OCI-LY7 (cell line): ENCODE data around the gene GADD45GIP1. TPM values are rescaled to one million over a fixed set of nuclear protein-coding genes. Genes with fewer than 3 reads are reported as not detected.
A peak's percentile ranks its signal among the peaks of the same experiment; 100 is the strongest.

Experiments
- BruUV-seq: library from RNA; stranded (reverse); fragments of 400-500 nt; replicated peaks from 2 replicates; lab custom pipeline; 2021; lab: Mats Ljungman, UMichigan
- CTCF ChIA-PET: fragments of 300-600 bp; sonication (Branson Sonifier 250); formaldehyde crosslinking; loops from one replicate; lab custom pipeline; 2022; ENCODE audit warnings: antibody characterized with exemption; ENCODE audit not compliant: unreplicated experiment; lab: Charles Lee
- POLR2A ChIA-PET: fragments of 300-600 bp; sonication (Branson Sonifier 250); formaldehyde crosslinking; loops from one replicate; lab custom pipeline; 2022; ENCODE audit warnings: antibody characterized with exemption; lab: Charles Lee
- DNase-seq: peaks from one replicate; pipeline ENCODE4 v3.0.0-alpha.2; 2015; ENCODE audit warnings: low spot score
- H2AFZ ChIP-seq: fragments of 200-600 bp; sonication (generic), shearing (Covaris generic); 2 replicates; pipeline ENCODE4 v1.6.1; 2014; ENCODE audit warnings: mild to moderate bottlenecking, antibody characterized with exemption, low read length, moderate library complexity
- H3K27ac ChIP-seq: fragments of 200-600 bp; sonication (generic); 2 replicates; pipeline ENCODE4 v1.5.1; 2014; ENCODE audit warnings: mixed run types, low read depth, mild to moderate bottlenecking, moderate library complexity, low read length, inconsistent platforms; ENCODE audit not compliant: poor library complexity, severe bottlenecking
- H3K36me3 ChIP-seq: fragments of 200-600 bp; sonication (generic); 2 replicates; pipeline ENCODE4 v1.6.1; 2014; ENCODE audit warnings: mild to moderate bottlenecking, antibody characterized with exemption, low read length, moderate library complexity, mixed read lengths; ENCODE audit not compliant: insufficient read depth
- H3K4me1 ChIP-seq: fragments of 200-600 bp; sonication (generic); 2 replicates; pipeline ENCODE4 v1.5.1; 2014; ENCODE audit warnings: mild to moderate bottlenecking, low read length; ENCODE audit not compliant: insufficient read depth, poor library complexity, severe bottlenecking
- H3K4me2 ChIP-seq: fragments of 200-600 bp; sonication (generic); 2 replicates; pipeline ENCODE4 v1.6.1; 2014; ENCODE audit warnings: mild to moderate bottlenecking, low read length
- H3K4me3 ChIP-seq: fragments of 200-600 bp; sonication (generic); 2 replicates; pipeline ENCODE4 v1.5.1; 2014; ENCODE audit warnings: mild to moderate bottlenecking, low read depth, low read length; ENCODE audit not compliant: poor library complexity, severe bottlenecking
- H3K79me2 ChIP-seq: fragments of 200-600 bp; sonication (generic); 2 replicates; pipeline ENCODE4 v1.6.1; 2016; ENCODE audit warnings: low read depth, mild to moderate bottlenecking, low read length, moderate library complexity, mixed read lengths; ENCODE audit not compliant: insufficient read depth
- H3K9me2 ChIP-seq: fragments of 200-600 bp; sonication (generic); 2 replicates; pipeline ENCODE4 v1.6.1; 2016; ENCODE audit warnings: mild to moderate bottlenecking, low read length, mixed read lengths; ENCODE audit not compliant: insufficient read depth
- H3K9me3 ChIP-seq: fragments of 200-600 bp; sonication (generic); 2 replicates; pipeline ENCODE4 v1.6.1; 2014; ENCODE audit warnings: mild to moderate bottlenecking, mixed run types, low read length, mixed read lengths
- H4K20me1 ChIP-seq: fragments of 200-600 bp; sonication (generic); 2 replicates; pipeline ENCODE4 v1.6.1; 2014; ENCODE audit warnings: mild to moderate bottlenecking, antibody characterized with exemption, low read length, moderate library complexity, mixed read lengths; ENCODE audit not compliant: insufficient read depth
- EZH2phosphoT487 ChIP-seq: fragments of 200-600 bp; sonication (generic); IDR thresholded peaks from 2 replicates; pipeline ENCODE4 v1.6.1; 2018; ENCODE audit warnings: low read depth, borderline replicate concordance, mild to moderate bottlenecking, mixed run types, antibody characterized with exemption, low read length, moderate library complexity, mixed read lengths
- intact Hi-C: fragments of 100-400 bp; cut with micrococcal nuclease; formaldehyde crosslinking; loops from one replicate; pipeline ENCODE4 v1.10.0; 2022; ENCODE audit not compliant: unreplicated experiment
- total RNA-seq, 2 experiments: library from RNA; depleted of rRNA in 1 of 2; stranded (reverse); fragments of >200 nt in 1 of 2; shearing (Covaris generic) in 1 of 2; gene quantifications; 2 replicates each; pipeline ENCODE4 v1.2.3, GENCODE V29; 2014 to 2022
- TF ChIP-seq, protein P1 (sequence below): fragments of 200-600 bp; sonication (generic); conservative IDR thresholded peaks from 2 replicates; pipeline ENCODE4 v1.5.1; 2014; ENCODE audit warnings: mild to moderate bottlenecking, antibody characterized with exemption, low read length, moderate library complexity, mixed read lengths

The GADD45GIP1 gene
- total RNA-seq, 2 experiments from 2014 or later, result 29.5 to 32.4 TPM

DNA sequence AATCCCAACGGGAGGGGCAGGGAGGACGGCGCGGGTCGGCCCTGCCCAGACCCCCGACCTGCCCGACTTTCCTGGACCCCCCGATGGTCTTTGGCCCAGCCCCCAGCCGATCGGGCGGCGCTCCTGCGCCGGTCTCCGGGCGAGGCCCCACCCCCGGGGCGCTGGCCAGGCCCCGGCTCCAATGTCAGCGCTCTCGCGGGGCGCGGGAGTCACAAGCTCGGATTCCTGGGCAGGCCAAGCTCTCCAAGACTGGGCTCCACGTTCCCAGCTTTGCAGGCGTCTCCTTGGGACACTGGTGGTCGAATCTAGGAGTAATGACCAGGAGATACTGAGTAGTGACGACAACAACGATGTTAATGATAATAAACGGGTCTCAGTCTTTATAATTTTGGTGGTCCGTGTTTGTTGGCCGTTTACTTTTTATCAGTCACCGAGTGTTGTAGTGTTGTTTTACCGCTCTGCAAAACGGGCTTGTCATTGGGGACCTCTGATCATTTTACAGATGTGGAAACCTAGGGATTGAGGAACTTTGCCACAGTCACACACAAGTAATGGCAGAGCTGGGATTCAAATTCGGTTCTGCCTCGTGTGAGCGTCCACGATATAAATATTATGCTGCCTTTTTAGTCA, 10.8 kb downstream of the GADD45GIP1 start:
- intact Hi-C loops, result no loop called here
- H3K4me1 ChIP-seq, result peaks cover 50% of the 10 kb centered on the region

DNA sequence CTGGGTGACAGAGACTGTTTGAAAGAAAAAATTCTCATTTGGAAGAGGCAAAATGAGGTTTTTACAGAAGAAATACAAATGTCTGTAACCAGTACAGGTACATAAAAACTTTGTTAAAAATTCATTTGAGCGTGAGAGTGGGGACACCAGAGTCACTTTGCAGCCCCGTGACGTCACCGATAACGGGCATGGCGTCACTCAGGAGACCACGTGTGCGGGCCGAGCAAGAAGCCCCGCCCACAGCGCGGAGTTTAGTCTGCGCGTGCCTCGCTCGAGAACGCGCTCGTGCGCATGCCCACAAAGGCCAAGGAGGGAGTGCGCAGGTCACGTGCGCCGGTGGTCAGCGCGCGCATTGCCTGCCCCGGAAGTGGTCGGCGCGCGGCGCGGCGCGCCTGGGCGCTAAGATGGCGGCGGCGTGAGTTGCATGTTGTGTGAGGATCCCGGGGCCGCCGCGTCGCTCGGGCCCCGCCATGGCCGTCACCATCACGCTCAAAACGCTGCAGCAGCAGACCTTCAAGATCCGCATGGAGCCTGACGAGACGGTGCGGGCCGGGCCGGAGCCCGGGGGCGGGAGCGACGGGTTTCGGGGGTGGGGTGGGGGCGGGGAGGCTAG, 11.4 kb downstream of the GADD45GIP1 start, which contains the start of gene RAD23A:
TSS of gene RAD23A (plus strand) at position 384 of the 613 bp plus-strand sequence. CDS start at position 471, 87 bp downstream.
- Histone ChIP-seq H3K4me3 (peak within 1 kb of the TSS; percentile 88), H3K4me1 (peaks cover 56% of the 10 kb centered on the region), H3K9me2 (no peaks in the 10 kb centered on the region), H3K9me3 (no peaks in the 10 kb centered on the region), H3K4me2 (peak within 1 kb of the TSS; percentile 95), H3K36me3 (peaks cover 90% of the 10 kb centered on the region), H2AFZ (no peak within 1 kb of the TSS), H4K20me1 (peaks cover 17% of the 10 kb centered on the region), H3K79me2 (peaks cover 42% of the 10 kb centered on the region), H3K27ac (peak within 1 kb of the TSS; percentile 64)
- no TSS peak for BruUV-seq
- peak; percentile 99 for DNase-seq
- CTCF ChIA-PET, result no interaction called here
- intact Hi-C loops, result no loop called here
- TF ChIP-seq, protein P1, sequence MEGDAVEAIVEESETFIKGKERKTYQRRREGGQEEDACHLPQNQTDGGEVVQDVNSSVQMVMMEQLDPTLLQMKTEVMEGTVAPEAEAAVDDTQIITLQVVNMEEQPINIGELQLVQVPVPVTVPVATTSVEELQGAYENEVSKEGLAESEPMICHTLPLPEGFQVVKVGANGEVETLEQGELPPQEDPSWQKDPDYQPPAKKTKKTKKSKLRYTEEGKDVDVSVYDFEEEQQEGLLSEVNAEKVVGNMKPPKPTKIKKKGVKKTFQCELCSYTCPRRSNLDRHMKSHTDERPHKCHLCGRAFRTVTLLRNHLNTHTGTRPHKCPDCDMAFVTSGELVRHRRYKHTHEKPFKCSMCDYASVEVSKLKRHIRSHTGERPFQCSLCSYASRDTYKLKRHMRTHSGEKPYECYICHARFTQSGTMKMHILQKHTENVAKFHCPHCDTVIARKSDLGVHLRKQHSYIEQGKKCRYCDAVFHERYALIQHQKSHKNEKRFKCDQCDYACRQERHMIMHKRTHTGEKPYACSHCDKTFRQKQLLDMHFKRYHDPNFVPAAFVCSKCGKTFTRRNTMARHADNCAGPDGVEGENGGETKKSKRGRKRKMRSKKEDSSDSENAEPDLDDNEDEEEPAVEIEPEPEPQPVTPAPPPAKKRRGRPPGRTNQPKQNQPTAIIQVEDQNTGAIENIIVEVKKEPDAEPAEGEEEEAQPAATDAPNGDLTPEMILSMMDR, result no peak
- TF ChIP-seq EZH2phosphoT487, result no peak
- POLR2A ChIA-PET, result no interaction called here

More for the DNA sequence above, 10.8 kb downstream of the GADD45GIP1 start:
- Histone ChIP-seq H3K36me3 (peaks cover 90% of the 10 kb centered on the region), H4K20me1 (peaks cover 14% of the 10 kb centered on the region; the same call in 1 of the 2 replicates), H2AFZ (no peak overlapping the region), H3K9me3 (no peaks in the 10 kb centered on the region), H3K79me2 (peaks cover 36% of the 10 kb centered on the region), H3K4me2 (peak overlapping the region; percentile 95), H3K9me2 (no peaks in the 10 kb centered on the region), H3K27ac (peak overlapping the region; percentile 64), H3K4me3 (peak overlapping the region; percentile 88)
- POLR2A ChIA-PET, result interaction anchor here (0.9 to 1.1 kb wide), 3 partner anchors 10 to 209 kb away, joined by 3 to 4 read pairs (median 4); no protein-coding TSS in a partner anchor
- CTCF ChIA-PET, result no interaction called here
- DNase-seq, result peak; percentile 67
- BruUV-seq, result no TSS peak
- TF ChIP-seq EZH2phosphoT487, result no peak
- TF ChIP-seq, protein P1, result no peak
